Epithelial cell of prostate (primary cell): ENCODE results near the gene USP49.

Experiments used
- DNase-seq: peaks from one replicate; pipeline ENCODE4 v3.0.0-alpha.2; 2011; ENCODE audit warnings: low read depth, low spot score
- H3K27ac ChIP-seq: fragments of 450-650 bp; 2 replicates; pipeline ENCODE4 v1.5.1; 2017; ENCODE audit warnings: mild to moderate bottlenecking

The USP49 gene

DNA sequence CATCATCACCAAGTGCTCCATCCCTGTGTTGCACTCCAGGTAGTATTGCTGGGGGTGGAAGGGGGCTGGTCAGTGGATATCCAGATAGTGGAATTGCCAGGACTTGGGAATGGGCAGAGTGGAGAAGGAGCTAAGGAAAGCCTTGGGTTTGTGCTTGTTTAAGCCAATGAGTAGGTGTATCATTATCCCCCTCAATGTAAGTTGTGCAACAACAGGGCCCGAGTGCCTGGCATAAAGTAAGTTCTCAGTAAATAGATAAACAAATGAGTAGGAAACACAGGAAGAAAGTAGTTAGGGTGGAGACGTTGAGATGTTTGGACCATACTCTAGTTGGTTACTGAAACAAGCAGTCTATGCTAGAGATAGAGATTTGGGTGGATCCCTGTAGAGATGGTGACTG lies 36.6 kb upstream of the USP49 start:
- H3K27ac ChIP-seq, result no peak overlapping the region
- DNase-seq, result no peak

DNA sequence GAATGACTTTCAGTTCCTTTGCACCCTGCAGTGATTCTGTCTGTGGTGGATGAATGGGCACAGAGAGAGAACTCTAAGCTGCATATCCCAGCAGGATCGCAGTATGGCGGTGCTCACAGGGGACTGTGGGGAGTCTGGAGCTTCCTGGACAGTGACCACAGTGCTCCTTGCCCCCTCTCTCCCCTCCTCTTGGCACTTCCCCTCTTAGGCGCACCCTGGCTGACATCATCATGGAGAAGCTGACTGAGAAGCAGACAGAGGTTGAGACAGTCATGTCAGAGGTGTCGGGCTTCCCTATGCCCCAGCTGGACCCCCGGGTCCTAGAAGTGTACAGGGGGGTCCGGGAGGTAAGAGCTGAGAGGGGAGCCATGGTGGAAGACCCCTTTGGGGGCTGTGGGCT lies 34.7 kb upstream of the USP49 start:
- no peak overlapping the region for H3K27ac ChIP-seq
- DNase-seq, result no peak

DNA sequence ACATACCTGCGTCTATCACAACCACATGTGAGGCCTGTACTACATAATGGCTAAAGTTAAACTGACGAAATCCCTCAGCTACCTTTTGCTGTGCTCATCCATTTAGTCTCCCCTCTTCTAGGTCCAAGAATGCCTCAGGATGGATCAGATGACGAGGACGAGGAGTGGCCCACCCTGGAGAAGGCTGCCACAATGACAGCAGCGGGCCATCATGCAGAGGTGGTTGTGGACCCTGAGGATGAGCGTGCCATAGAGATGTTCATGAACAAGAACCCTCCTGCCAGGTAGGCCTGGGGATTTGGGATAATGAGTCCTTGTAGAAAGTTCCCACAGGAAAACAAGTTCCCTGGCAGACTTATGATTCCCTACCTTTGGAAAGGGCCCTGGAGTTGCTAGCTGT lies 32.1 kb upstream of the USP49 start:
- no peak for DNase-seq
- no peak overlapping the region for H3K27ac ChIP-seq

DNA sequence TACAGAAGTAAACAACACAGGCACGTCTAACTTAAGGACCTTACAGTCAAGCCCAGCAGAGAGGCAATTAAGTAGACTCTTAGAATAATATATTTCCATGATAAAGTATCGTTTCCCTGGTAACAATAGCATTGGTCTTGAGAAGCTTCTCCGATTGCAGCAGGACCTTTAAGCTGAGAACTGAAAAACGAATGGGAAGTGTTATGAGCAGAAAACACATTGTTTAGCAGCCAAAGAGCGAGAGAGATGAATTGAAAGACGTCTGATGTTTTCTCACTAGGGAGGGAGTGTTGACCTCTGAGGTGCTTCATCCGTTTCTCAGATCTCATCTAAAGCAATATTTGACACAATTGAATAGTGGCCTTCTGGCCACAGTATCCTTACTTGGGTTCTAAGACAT lies 27.0 kb upstream of the USP49 start:
- no peak for DNase-seq
- no peak overlapping the region for H3K27ac ChIP-seq

DNA sequence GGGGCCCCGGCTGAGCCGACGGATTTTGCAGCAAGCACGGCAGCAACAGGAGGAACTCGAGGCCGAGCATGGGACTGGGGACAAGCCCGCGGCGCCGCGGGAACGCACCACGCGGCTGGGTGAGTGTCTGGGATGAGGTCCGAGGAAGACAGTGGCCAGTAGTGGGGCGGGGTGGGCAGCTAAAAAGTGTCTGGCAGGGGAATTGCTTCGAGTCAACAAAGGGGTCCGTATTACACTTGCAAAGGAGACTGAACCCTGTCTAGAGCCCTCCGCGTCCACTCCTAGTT lies 26.5 kb upstream of the USP49 start:
- peak overlapping the region; percentile 98 for H3K27ac ChIP-seq
- DNase-seq, result no peak

DNA sequence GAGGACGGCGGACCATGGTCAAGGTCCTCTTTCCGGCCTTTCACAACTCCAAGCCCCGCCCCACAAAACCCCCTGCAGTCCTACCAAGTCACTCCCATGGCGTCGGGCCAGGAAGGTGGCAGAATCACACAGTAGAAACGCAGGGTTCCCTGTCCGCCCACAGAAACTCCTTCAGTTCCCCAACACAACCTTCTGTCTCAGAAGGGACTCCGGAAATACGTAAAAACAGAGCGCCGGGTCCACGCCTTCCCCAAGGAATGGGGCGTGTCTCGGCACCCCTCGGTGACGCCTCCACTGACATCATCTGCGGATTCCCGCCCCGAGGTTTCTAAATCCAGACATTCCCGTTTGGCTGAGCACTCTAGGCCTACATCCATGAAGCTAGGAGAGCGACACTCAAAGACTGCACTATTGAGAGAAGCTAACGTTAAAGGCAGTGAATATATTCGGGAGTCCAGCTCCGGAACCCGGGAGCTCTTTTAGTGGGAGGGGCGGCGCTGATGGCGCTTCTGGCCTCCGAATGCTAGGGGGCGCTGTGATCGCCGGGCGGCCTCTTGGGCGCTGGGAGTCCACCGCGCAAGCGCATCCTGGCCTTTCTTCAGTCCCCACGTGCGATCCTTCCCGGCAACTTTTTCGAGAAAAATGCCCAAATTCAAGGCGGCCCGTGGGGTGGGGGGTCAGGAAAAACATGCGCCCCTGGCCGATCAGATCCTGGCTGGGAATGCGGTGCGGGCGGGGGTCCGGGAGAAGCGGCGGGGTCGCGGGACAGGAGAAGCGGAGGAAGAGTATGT lies 25.9 kb upstream of the USP49 start, which contains the start of the genes BYSL and MED20:
Gene BYSL (plus strand): TSS at position 579 of the 791 bp plus-strand sequence. CDS start 64 bp downstream, at position 643.
Gene MED20 (minus strand): TSS at position 219 of the 791 bp plus-strand sequence. CDS start 121 bp downstream, at position 98.
- peak within 1 kb of the TSS; percentile 98 for H3K27ac ChIP-seq
- DNase-seq, result peak; percentile 83

DNA sequence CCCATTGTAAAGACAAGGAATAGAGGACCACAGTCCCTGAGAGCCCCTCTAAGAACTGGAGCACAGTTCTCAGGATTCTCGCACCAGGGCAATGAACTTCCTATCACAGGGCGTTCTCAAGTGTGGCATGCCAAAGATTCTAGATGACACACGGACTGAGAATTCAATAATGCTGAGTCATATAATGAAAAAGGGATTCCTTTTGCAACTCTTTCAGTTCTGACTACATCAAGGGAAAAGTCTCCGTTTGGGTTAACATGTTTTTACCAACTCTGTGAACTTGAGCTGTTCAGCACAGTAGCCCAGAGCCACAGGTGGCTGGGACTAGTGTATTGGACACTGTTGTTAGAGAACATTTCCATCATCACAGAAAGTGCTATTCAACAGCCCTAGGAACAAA lies 22.4 kb upstream of the USP49 start:
- peak; percentile 60 for DNase-seq
- peak overlapping the region; percentile 85 for H3K27ac ChIP-seq

DNA sequence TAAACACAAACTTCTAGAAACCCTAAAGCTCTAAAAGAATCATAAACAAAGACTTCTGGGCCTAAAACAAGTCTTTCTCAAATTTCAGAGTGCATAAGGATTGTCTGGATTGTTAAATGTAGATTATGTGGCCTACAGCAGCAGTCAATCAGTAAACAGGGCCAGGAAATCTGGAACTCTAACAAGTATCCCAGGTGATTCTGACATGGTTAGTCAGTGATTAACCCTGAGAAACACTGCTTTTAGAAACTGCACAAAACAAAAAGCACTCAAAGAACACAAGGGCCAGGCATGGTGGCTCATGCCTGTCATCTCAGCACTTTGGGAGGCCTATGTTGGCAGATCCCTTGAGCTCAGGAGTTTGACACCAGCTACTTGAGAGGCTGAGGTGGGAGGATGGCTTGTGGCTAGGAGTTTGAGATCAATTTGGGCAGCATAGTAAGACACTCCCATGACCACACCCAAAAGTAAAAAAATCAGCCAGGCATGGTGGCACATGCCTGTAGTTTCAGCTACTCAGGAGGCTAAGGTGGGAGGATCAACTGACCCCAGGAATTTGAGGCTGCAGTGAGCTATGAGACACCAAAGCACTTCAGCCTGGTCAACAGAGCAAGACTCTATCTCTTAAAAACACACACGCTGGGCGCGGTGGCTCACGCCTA lies 19.8 kb upstream of the USP49 start:
- peak overlapping the region; percentile 23 for H3K27ac ChIP-seq

DNA sequence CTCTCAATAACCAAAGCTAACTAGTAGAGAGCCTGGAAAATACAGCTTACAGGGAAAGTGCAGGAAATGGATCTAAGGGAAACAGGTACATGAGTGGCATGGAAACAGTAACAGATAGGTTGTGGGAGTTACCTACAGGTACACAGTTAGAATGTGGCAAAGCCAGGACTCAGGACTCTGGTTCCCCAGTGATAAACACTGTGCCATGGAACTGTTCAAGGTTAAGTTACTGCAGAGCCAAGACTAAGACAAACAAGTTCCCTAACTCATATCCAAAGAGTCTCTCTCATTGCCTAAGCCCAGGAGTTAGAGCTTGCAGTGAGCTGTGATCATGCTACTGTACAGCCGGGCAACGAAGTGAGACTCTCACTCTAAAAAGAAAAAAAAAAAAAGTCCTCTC lies 19.2 kb upstream of the USP49 start:
- H3K27ac ChIP-seq, result no peak overlapping the region
- DNase-seq, result no peak

More for the DNA sequence above, 19.8 kb upstream of the USP49 start:
- no peak for DNase-seq

DNA sequence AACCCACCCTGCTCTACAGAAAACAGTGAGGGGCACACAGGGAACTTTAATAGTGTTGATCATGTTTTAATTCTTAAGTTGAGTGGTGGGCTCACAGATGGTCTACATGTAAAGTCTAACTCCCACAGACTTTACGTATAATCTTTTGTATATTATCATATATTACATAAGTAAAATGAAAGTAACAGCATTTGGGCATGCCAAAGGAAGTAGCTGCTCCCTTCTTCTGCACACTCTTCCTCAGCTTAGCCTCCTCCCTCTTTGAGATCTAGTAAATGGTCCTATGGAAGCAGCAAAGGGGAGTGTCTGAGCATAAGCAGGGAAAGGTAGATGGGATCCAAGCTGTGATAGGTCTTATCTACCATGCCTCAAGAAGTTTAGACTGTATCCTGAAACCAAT lies 14.6 kb upstream of the USP49 start:
- no peak overlapping the region for H3K27ac ChIP-seq
- no peak for DNase-seq

DNA sequence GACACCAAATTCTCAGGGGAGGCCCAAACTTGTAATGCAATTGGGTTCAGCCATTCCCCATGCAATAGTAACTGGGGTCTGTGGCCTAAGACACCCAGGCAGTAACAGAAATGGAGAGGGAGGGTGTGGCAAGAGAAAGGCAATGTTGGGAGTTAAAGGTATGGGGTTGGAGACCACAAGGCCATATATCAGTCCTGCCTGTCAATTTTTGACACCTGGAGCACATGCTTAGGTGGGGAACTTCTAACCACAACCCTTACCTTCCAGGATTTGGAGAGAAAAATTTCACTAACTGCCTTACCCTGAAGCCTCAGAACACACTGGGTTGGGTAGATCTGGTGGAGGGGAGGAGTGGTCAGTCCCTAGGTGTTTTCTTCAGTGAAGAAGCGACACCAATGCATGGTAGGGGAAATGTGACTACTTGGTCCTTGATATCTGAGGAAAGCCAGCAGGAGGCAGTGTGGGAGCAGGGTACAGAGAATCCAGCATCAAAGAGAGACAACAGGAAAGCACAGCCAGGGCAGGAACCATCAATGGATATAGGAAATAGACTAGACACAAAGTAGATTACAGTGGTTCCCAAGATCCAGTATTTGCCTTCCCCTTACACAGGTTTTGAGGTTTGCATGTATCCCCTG lies 6.8 kb upstream of the USP49 start:
- DNase-seq, result no peak
- no peak overlapping the region for H3K27ac ChIP-seq

DNA sequence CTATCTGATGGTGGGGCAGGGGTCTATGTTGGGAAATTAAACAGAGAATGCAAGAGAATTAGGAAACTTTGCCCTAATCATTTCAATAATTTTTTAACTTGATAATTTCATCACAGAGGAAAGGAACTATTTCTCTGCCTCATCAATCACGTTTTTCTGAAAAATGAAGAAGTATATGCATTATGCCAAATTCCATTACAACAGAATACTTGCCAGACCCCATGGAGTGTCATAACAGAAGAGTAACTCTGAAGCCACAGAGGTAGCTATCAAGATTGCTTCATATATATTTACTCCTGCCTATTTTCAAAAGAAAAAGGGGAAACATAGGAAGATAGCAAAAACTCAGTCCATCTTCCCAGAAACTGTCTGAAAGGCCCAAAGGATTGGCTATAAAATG lies 5.7 kb upstream of the USP49 start:
- no peak for DNase-seq

DNA sequence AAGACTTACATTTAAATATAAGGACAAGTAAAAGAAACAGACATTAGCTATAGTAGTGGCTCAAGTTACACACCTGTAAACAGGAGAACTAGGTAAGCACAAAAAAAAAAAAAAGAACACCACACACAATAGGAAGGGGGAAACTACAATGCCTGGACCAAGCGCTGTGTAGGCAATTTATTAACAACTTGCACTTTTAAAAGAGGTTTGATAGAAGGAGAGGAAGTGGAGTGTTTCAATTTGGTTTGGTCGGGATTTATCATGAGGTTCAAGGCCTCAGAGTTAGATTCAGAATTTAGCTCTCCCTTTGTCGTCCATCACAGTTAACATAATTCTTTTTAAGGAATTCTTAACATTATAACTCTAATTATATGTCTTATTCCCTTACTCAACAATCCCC lies 1.1 kb upstream of the USP49 start:
- peak overlapping the region; percentile 58 for H3K27ac ChIP-seq
- DNase-seq, result no peak

More for the DNA sequence above, 5.7 kb upstream of the USP49 start:
- H3K27ac ChIP-seq, result no peak overlapping the region

DNA sequence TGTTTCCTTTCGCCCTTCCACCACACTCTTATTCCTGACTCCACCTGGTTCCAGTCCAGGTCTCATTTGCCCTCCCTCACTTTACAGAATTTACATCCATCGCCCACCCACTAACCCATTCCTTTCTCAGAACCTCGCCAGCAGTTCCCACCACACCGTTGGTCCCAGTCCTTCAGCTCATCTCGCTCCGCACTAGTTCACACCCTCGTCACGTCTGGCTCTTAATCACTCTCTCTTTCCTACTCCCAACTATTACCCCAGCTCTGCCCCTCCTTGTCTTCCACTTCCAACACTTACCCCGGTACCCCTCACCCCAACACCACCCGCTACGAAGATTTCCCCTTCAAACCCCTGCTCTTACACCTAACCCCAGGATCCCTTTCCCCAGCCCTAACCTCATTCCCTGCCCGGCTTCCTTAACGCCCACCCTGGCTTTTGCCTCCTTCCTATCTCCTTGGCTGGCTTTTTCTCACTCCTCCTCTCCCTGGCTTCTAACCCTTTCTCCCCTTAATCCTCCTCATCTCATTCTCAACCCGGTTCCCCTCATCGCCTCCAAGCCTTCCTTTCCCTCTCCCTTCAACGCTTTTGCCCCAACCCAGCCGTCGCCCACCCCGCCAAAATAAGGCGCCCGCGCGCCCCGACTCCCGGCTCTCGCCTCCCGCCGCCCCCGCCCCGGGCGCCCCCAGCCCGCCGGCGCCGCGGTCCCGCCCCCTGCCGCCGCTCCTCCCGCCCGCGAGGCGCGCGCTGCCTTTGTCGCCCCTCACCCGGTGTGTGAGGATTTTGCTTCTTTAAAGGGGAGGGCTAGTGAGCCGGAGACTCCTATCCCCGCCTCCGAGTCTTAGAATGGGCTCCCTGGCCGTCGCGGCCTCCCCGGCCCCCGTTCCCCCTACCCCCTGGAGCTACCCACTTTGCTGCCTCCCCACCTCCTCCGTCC lies 542 bp downstream of the USP49 start:
- no peak for DNase-seq
- peak overlapping the region; percentile 58 for H3K27ac ChIP-seq

DNA sequence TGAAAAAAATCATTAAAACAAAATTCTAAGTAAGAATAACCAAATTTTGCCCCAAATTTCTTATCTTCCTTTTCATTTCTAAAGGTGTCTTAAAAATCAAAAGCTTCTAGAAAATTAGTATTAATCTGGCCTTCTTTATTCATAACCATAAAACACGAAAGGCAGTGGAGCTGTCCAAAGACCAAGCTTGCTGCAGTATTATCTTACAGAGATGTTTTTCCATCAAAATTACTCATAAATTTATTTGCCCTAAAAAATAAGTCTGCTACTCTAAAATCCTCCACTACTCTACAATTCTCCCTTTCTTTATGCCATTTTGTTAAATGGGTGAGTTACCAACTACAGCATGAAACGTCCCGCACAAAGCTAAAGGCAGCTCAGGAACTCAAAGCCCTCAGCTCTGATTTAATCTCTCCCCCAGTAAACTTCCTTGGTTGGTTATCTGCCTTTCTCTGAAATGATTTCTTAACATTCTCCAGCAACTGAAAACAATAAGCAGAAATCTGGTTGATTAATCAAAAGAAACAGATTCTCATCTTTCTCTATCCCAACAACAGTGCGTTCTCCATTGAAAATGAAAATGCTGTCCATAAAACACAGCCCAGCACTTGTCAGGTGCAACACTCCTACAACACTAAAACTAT lies 2.1 kb downstream of the USP49 start:
- no peak overlapping the region for H3K27ac ChIP-seq
- no peak for DNase-seq

DNA sequence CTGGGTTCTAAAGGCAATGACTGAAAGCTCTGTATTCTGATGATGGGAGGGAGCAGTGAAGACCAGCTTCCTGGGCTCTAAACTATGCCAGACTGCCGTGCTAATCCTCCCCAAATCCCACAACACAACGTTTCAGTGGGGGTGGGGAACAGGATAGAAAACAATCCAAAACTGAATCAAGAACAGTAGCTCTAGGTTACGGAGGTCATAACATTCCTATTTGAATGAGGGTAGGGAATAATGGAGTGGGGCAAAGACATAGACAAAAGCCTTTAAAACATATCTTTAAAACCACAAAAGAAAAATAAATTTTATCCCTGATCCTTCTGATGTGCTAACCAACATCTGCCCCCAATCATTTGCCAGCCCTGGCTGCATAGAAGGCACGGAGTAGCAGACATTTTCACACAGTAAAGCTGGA lies 7.8 kb downstream of the USP49 start:
- no peak for DNase-seq
- H3K27ac ChIP-seq, result no peak overlapping the region

DNA sequence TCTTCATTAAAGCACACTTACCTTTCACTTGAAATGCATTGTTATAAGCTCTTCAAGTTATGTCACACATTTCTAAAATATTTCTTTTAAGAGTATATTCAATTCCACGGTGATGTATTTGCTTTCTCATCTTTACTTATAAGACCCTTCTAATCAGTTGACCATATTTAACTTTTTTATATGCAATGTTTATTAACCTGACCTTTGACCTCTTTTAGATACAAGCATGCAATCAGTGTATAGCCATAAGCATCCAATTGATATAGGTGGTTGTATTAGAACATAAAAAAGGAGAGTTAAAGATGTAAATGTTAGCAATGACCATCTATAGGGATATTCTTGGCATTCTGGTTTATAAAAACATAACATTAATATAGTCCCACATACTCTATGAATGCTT lies 9.2 kb downstream of the USP49 start:
- DNase-seq, result no peak
- H3K27ac ChIP-seq, result no peak overlapping the region

DNA sequence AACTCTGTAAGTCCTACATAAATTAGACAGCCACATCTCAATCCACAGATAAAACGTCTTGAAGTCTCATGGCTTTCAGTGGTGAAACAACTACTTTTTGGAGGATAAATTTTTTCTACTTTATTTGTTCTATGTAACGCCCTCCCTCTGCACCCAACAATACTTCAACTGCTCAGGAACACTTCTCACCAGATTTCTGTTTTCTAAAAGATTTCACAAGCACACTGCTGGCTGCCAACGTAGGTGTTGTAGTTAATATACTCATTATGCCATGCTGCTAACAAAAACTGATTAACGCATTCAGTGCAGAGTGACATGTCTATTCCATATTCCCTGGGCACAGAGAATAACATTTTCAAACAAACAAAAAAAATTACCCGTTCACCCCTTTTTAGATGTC lies 10.2 kb downstream of the USP49 start:
- no peak overlapping the region for H3K27ac ChIP-seq
- no peak for DNase-seq

DNA sequence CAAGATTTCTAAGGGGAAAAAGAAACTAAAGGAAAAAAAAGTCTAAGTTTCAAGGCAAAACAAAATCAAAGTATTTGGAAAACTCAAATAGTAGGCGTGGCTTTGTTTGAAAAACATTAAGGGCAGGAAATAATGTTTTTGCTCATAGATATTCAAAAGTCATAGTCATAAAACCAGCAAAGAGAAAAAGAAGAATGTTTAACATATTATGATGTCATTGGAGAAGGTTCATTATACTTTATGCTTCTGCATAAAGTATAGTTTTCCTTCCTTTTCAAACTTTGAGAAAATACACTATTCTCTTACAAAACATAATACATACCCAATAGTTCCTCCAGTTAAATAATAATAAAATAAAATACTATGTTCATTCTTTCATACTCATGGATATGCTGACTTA lies 13.7 kb downstream of the USP49 start:
- H3K27ac ChIP-seq, result no peak overlapping the region
- DNase-seq, result no peak

DNA sequence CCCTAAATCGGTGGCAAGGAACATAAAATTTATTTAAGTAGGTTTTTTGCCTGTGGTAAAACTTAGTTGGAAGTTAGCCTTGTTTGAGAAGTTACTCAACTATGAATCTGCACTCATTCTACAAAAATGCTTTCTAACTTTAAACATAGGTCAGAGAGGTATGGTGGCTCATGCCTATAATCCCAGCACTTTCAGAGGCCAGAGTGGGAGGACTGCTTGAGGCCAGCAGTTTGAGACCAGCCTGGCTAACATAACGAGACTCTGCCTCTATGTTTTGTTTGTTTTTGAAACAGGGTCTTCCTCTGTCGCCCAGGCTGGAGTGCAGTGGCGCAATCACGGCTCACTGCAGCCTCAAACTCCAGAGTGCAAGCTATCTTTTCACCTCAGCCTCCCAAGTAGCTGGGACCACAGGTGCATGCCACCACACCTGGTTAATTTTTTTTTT lies 16.2 kb downstream of the USP49 start:
- no peak overlapping the region for H3K27ac ChIP-seq
- no peak for DNase-seq
